NCI-H2029 treated with DMSO at 0.1 percent for 48 hours (cell line): Measurements from ENCODE around the gene CACNA1F.
"Not testable (repeated sequence)": the region's sequence is repeated elsewhere in the genome, so short reads cannot be mapped to it uniquely, and the experiment has no call there.

Experiments
- DNase-seq: peaks from one replicate; lab custom pipeline; 2025; lab: John Stamatoyannopoulos, UW

Gene CACNA1F

DNA sequence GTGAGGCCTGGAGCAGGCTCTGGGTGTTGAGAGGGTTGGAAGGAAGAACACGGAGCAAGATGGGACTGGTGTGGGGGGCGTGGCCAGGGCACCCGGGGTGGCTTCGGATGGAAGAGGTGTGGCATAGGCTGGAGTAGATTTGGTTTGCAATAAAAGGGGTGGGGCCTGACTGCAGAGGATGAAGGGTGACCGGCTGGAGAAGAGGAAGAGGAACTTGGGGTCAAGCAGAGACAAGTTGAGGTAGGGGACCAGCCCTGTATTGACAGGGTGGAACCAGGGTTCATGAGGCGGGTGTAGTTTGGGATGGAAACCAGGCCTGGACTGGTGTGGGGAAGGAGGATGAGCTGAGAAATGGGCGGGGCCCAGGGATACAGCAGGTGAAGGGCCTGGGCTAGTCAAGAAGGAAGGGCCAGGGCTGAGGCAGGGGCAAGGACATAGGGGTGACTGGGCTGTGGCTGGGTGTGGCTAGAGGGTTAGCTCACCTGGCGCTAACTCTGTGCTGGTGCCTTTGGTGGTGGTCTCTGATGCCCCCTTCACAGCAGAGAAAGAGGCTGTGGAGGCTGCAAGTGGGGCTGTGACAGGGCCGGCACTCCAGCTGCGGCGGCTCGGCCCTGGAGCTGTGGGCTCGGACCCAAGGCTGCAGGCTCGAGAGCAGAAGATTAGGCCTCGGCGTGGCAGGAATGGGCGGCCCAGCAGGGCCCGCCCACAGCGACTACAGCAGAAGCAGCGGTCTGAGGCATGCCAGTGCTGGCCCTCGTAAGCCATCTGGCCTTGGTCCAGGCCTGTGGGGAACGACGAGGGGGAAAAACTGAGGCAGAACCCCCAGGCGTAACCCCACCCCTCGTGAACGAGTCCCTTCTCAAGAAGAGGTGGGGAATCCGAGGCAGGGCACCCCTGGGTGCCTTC is 56.5 kb downstream of the CACNA1F start:
- DNase-seq: no peak

DNA sequence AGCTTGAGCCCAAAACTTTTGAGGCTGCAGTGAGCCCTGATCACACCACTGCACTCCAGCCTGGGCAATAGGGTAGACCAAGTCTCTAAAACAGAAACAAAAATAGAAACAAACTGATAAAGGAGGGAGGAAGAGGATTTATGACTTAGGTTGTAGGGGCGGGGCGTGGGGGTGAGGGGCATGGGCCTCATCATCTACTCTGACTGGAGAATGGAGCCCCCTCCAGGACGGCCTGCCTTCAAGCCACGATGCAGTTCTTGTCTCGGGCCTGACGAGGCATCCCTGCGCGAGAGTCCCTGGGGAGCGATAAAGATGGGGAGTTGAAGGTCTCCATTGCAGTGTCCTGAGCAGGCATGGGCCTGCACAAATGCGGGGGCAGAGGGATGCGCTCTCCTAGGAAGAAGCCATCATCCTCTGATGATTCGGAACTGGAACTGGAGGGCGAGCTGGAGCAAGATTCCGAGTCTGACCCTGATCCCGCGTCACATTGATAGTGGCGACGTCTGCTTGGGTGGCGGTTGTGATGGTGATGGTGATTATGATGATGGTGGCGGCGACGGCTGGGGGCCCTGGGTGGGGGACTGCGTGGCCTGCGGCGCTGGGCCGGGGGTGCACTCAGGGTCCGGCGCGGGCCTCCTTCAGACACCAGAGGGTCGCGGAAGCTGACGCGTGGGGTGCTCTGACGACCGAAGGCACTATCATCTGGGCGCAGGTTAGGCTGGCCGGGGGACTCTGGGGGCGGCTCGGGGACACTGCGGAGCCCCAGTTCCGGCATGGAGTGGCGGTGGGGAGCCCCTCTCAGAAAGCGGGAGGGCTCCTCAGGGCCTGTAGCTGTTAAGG is 57.5 kb downstream of the CACNA1F start:
- DNase-seq: no peak

DNA sequence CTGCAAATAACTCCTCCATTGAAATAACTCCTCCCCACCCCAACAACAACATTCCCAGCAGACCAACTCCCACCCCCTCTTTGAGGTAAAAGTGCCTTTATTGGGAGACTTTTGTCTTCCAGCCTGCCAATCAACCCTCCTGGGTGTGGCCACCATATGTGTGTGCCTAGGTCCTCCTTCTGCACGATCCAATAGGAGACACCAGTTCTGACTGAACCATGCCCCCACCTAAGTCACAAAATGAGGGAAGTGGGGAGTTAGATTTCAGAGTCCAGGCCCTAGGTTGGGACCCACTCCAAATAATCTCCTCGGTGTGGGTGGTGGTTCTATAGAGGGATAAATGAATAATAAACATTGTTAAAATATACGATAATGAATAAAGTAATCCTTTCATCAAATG is 58.4 kb downstream of the CACNA1F start:
- no peak for DNase-seq

DNA sequence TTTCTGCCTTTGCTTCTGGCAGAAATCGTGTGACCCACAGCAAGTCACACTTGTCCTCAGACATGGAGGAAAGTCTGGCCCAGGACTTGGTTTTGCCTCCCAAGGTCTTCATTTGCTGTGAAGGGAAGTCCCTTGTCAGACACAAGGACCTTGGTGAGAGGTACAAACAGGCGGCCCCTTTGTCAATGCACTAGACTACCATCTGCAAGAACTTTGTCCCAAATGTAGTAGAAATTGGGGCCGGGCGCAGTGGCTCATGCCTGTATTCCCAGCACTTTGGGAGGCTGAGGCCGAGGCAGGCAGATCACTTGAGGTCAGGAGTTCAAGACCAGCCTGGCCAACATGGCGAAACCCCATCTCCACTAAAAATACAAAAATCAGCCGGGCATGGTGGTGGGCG is 59.6 kb downstream of the CACNA1F start:
- not testable (repeated sequence) for DNase-seq

DNA sequence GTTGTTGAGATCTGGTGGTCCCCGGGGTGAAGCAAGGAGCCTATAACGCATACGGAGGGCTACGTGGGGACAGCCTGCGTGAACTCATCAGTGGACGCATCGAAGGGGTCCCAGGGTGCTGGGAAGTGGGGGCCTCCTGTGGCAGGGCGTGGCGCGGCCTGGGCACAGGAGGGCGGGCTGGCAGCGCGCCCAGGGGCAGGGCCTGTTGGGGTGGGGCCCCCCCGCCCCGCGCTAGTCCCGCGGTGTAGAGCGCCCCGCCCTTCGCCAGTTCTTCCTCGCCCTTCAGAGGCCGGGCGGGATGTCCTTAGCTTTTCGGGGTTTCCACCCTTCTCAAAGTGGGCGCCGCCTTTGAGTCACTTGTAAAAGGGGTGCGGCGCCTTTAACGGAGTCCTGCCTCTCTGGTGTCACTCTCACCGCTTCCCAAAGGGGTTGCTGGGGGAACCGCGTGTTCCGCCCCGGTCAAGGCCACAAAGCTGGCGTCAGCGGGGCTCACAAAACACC is 60.8 kb downstream of the CACNA1F start:
- peak; percentile 1 for DNase-seq

DNA sequence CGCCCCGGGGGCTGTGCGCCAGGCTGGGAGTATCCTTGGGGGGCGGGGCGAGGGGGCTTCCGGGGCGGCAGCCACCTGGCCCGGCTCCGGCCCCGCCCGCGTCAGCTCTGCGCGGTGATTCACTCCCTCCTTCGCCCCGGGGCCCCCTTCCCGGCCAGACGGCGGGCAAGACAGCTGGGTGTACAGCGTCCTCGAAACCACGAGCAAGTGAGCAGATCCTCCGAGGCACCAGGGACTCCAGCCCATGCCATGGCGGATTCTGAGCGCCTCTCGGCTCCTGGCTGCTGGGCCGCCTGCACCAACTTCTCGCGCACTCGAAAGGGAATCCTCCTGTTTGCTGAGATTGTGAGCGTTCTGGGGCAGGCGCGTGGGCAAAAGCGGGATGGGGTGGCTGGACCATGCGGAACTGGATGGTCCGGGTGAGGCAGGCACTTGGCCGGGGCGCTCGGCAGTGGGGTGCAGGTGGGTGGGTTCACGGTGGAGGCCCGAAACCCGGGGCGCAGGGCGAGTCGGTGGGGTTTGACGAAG is 61.3 kb downstream of the CACNA1F start, which contains the start of gene PLP2:
PLP2 (plus strand) TSS at position 147 of the 528 bp plus-strand sequence; CDS start at position 250, 103 bp downstream.
- no peak for DNase-seq

DNA sequence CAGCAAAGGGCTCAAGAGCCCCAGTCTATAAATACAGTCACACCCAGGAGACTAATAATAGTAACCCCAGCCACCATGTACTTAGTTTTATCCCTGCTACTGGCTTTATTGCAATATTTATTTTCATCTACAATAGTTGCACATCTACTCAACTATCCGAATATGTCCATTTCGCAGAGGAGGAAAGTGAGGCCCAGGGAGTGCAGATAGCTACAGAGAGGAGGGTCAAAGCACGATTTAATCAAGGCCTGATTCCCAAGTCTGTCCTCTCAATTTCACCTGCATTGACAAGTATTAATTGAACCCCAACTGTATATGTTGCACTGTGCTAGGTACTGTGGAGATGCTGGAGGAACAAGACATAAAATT is 65.4 kb downstream of the CACNA1F start:
- no peak for DNase-seq

DNA sequence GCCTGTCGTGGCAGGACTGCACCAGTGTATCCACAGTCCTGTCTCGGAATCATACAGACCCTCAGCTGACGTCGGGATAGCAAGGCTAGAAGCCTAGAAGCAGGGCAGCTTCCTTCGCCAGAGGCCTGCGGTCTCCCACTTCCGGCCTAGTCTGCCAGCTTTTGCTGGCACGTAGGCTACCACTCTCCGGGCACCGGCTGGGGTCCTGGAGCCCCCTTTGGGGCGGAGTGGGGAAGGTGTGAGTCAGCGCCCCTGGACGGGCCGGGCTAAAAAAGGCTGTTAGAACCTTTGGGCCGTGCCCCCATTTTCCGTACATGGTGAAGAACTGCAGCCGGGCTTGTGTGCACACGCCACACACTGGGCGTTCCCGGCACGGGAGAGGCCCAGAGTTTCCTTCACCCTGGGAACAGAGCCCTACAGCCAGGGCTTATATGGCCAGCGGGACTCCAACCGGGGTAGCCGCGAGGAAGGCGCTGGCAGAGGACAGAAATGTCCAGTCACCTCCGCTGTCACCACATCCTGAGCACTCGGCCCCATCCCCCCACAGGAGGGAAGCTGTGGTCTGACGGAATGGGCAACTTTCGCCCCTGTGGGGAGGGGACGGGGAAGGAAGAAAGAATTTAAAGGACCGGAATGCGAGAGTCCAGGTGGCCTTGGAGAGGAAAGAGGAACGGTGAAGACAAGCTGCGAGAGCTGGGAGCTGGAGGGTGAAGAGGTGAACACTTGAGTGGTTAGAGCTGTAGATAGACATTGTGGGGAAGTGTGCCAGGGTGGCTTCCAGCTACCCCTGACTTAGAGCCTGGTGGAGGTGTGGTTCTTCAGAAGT is 66.0 kb downstream of the CACNA1F start:
- DNase-seq: peak; percentile 23

DNA sequence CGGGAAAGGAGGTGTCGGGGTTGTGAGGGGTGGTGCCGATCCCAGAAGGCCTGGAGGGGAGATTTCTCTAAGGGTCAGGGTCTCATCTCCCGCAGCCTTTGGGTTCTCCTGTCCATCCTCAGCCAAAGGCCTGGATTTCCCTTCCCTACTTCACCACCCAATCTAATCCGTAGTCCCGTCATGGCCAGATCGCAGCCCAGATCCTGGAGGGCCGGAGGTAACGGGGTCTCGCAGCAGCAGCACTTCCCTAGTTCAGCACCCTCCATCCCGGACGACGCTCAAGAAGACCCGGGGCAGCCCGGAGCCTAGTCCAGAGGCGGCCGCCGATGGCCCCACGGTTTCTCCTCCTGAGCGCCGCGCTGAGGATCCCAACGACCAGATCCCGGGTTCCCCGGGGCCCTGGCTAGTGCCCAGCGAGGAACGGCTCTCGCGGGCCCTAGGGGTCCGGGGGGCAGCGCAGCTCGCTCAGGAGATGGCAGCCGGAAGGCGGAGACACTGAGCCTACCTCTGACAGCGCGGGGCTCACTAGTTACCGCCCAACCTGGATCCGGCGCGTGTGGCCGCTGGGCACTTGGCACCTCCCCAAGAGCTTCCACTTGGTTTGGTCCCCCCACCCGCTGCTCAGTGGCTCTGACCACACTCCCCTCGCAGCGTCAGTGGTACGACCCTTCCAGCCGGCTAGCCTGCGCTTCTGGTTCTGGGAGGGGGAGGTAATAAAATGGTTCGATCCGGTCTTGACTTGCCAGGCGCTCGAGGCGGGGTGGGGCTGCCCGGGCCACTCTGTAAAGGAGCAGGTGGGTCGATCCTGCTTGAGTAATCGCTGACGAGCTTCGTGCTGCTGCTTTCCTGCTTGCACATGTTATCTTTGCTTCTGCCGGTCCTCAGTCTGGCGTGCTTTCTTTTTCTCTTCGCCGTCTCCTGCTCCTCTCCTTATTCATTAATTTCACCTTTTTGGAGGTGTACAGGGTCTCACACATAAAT is 66.9 kb downstream of the CACNA1F start:
- peak; percentile 60 for DNase-seq

DNA sequence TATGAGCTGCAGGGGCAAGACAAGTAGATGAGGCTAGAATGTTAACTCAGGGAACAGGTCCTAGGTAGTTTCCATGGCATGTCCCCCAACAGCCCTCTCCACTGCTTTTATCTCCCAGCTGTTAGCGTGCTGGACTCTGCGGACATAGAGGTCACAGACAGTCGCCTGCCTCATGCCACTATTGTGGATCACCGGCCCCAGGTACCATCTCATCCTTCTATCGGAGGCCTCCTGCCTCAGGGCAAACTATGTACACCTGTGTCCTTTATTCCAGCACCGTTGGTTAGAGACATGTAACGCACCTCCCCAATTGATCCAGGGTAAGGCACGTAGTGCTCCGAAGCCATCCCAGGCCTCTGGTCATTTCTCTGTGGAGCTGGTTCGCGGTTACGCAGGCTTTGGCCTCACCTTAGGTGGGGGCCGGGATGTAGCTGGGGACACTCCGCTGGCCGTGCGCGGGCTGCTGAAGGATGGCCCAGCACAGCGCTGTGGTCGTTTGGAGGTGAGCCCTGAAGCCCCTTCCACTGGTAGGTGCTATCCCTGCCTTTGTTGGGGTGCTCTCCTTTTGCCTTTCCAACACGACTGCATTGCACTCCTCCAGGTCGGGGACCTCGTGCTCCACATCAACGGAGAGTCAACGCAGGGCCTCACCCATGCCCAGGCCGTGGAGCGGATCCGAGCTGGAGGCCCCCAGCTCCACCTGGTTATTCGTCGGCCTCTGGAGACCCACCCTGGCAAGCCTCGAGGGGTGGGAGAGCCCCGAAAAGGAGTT is 68.4 kb downstream of the CACNA1F start:
- DNase-seq: no peak

DNA sequence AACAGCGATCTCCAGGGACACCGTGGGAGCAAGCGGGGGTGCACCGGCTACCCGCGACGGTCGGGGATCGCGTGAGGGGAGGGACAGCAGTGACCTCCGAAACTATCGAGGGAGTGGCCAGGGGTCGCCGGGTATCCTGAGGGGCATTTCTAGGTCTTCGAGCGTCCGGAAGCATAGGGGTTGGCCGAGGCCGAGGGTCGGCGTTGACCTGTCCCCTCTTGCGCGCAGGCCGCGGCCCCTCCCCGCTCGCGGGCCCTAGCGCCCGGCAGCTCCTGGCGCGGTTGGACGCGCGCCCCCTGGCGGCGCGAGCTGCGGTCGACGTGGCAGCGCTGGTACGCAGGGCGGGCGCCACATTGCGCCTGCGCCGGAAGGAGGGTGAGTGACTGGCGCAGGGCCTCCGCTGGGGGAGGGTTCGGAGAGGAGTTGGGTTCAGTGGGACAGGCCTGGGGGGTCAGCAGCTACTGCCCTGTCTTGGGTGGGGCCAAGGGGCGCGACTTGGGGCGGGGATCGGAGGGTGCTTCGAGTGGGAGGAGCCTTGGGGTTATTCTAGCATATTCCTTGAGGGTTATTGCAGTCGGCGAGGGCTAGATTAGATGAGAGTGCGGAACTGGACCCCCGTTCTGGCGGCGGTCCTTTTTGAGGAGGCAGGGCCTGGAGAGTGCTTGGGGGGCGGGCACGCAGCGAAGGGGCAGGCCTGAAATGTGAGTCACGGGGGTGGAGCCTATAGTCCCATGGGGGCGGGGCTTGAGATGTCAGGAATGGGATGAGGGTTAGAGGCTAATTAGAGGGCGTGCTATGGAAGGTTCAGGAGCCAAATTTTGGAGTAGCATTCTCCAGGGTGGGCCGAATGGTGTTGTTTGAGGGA is 69.4 kb downstream of the CACNA1F start:
- DNase-seq: peak; percentile 49

DNA sequence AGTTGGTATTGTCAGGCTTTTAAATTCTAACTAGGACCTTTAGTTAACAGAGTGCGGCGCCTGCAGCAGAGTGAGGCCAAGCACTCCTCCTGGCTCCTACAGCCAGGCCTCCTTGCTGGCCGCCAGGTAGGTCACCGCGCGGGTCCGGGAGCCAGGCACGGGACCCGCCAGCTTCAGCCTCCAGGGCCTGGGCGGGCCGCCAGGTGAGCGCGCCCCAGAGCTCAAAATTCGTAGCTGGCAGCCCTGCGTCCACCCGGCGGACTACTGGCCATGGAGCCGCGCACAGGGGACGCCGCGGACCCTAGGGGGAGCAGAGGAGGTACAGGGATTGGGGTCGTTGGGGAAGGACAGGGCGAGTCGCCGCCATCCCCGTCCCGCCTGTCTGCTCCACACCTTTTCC is 70.5 kb downstream of the CACNA1F start, which contains the start of gene MAGIX:
MAGIX (plus strand) TSS at position 139 of the 400 bp plus-strand sequence; CDS start at position 271, 132 bp downstream.
- DNase-seq: no peak

DNA sequence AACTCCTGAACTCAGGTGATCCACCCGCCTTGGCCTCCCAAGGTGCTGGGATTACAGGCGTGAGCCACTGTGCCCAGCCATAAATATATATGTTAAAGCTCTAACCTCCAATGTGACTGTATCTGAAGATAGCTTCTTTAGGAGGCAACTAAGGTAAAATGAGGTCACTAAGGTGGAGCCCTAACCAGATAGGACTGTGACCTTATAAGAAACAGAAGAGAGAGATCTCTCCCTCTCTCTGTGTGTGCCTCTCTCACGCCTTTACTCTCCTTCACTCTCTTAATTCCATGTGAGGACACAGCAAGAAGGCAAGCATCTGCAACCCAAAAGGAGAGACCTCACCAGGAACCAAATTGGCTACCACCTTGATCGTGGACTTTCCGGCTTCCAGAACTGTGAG is 71.5 kb downstream of the CACNA1F start:
- DNase-seq: no peak

DNA sequence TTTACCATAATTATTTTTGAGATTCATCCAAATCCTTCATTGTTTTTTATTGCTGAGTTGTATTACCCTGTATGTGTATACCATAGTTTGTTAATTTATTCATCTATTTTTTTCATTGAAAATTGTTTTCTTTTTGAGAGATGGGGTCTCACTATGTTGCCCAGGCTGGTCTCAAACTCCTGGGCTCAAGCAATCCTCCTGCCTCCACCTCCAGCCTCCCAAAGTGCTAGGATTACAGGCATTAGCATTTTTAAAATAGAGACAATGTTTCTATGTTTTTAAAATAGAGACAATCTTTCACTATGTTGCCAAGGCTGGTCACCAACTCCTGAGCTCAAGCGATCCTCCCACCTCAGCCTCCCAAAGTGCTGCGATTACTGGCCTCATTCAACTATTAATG is 72.2 kb downstream of the CACNA1F start:
- DNase-seq: no peak

DNA sequence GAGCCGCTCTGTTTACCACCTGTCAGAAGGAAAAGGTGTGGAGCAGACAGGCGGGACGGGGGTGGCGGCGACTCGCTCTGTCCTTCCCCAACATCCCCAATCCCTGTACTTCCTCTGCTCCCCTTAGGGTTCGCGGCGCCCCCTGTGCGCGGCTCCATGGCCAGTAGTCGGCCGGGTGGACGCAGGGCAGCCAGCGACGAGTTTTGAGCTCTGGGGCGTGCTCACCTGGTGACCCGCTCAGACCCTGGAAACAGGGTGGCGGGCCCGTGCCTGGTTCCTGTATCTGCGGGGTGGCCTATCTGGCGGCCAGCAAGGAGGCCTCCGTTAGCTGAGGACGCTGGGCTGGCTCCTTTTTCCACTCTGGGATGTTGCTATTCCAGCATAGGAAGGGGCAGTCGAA is 75.9 kb downstream of the CACNA1F start:
- no peak for DNase-seq

DNA sequence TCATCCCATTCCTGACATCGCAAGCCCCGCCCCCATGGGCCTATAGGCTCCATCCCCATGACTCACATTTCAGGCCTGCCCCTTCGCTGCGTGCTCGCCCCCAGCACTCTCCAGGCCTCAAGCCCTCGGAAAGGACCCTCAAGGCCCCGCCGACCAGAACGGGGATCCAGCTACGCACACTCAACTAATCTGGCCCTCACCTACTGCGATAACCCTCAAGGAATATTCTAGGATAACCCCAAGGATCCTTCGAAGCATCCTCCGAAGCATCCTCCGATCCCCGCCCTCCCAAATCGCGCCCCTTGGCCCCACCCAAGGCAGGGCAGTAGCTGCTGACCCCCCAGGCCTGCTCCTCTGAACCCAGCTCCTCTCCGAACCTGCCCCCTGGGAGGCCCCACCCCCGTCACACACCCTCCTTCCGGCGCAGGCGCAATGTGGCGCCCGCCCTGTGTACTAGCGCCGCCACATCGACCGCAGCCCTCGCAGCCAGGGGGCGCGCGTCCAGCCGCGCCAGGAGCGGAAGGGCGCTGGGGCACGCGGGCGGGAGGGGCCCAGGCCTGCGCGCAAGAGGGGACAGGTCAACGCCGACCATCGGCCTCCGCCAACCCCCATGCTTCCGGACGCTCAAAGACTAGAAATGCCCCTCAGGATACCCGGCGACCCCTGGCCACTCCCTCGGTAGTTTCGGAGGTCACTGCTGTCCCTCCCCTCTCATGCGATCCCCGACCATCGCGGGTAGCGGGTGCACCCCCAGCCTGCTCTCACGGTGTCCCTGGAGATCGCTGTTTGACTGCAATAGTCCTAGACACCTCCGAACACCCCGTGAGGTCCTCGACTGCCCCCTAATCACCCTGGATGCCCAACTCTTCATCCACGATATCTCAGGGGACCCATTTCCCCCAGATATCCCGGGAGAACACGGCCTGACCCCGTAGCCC is 77.0 kb downstream of the CACNA1F start:
- peak; percentile 19 for DNase-seq

DNA sequence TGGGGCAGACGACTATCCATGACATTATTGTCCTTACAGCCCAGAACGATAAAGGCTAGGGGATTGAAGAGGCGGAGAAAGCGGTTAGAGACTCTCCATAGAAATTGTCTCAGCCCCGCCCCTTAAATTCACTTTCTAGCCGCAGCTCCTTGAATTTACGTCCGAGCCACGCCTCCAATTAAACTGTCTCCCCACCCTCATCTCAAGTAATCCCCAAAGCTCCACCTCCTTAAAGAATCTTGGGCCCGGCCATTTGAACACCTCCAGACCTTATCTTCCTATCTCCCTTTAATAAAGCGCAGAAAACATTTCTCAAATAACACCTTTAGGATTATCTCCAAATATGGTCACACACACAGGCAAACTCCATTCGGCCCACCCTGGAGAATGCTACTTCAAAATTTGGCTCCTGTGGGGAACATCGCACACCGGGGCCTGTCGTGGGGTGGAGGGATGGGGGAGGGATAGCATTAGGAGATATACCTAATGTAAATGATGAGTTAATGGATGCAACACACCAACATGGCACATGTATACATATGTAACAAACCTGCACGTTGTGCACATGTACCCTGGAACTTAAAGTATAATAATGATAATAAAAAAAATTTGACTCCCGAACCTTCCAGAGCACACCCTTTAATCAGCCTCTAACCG is 77.8 kb downstream of the CACNA1F start:
- no peak for DNase-seq
